Neural progenitor cell (in vitro differentiated cells): Measurements from ENCODE around the gene TRIM27. TPM values are rescaled to one million over a fixed set of nuclear protein-coding genes. Genes with fewer than 3 reads are reported as not detected.

Source experiments
- DNase-seq: peaks from one replicate; pipeline ENCODE4 v3.0.0-alpha.2; 2016; ENCODE audit warnings: low spot score
- H2AFZ ChIP-seq: fragments of 200-600 bp; sonication (generic); replicated peaks from 2 replicates; pipeline ENCODE4 v1.6.1; 2016; ENCODE audit warnings: antibody characterized with exemption
- H3F3A ChIP-seq: fragments of 200-600 bp; sonication (generic); 2 replicates; pipeline ENCODE4 v1.6.1; 2016; ENCODE audit warnings: antibody characterized with exemption, low read depth
- H3K27ac ChIP-seq: fragments of 200-600 bp; sonication (generic); 2 replicates; pipeline ENCODE4 v1.5.1; 2016; ENCODE audit warnings: mild to moderate bottlenecking
- H3K27me3 ChIP-seq: fragments of 200-600 bp; sonication (generic); 2 replicates; pipeline ENCODE4 v1.6.1; 2016; ENCODE audit warnings: mild to moderate bottlenecking, moderate library complexity
- H3K36me3 ChIP-seq: fragments of 200-600 bp; sonication (generic); 2 replicates; pipeline ENCODE4 v1.5.1; 2016
- H3K4me1 ChIP-seq: fragments of 200-600 bp; sonication (generic); 2 replicates; pipeline ENCODE4 v1.6.1; 2016; ENCODE audit warnings: mixed run types
- H3K4me2 ChIP-seq: fragments of 200-600 bp; sonication (generic); 2 replicates; pipeline ENCODE4 v1.6.1; 2016
- H3K4me3 ChIP-seq: fragments of 200-600 bp; sonication (generic); 2 replicates; pipeline ENCODE4 v1.5.1; 2016
- H3K79me2 ChIP-seq: fragments of 200-600 bp; sonication (generic); 2 replicates; pipeline ENCODE4 v1.6.1; 2016; ENCODE audit warnings: low read depth
- H3K9ac ChIP-seq: fragments of 200-600 bp; sonication (generic); 2 replicates; pipeline ENCODE4 v1.6.1; 2016
- H3K9me3 ChIP-seq: fragments of 200-600 bp; sonication (generic); 2 replicates; pipeline ENCODE4 v1.5.1; 2016; ENCODE audit warnings: low read depth
- H4K20me1 ChIP-seq: fragments of 200-600 bp; sonication (generic); 2 replicates; pipeline ENCODE4 v1.6.1; 2016; ENCODE audit warnings: low read depth
- H3K27ac Mint-ChIP-seq: 3 replicates; pipeline ENCODE4 v1.8.0; 2021; ENCODE audit warnings: mixed read lengths
- H3K27me3 Mint-ChIP-seq: 2 replicates; pipeline ENCODE4 v1.8.0; 2022; ENCODE audit warnings: low read depth, mild to moderate bottlenecking, inconsistent platforms, moderate library complexity, mixed read lengths; ENCODE audit not compliant: insufficient read depth
- H3K36me3 Mint-ChIP-seq: 3 replicates; pipeline ENCODE4 v1.8.0; 2021; ENCODE audit warnings: mixed read lengths
- H3K4me1 Mint-ChIP-seq: 3 replicates; pipeline ENCODE4 v1.8.0; 2021; ENCODE audit warnings: mixed read lengths
- H3K4me3 Mint-ChIP-seq: 3 replicates; pipeline ENCODE4 v1.8.0; 2021; ENCODE audit warnings: mild to moderate bottlenecking, moderate library complexity, mixed read lengths
- H3K9me3 Mint-ChIP-seq: 3 replicates; pipeline ENCODE4 v1.8.0; 2020; ENCODE audit warnings: mixed read lengths
- CTCF ChIP-seq: fragments of 200-600 bp; sonication (generic); IDR thresholded peaks from 2 replicates; pipeline ENCODE4 v1.5.1; 2017; ENCODE audit warnings: antibody characterized with exemption, mild to moderate bottlenecking
- EZH2 ChIP-seq: fragments of 200-600 bp; sonication (generic); IDR thresholded peaks from 2 replicates; pipeline ENCODE4 v1.6.1; 2017; ENCODE audit warnings: antibody characterized with exemption, mild to moderate bottlenecking, moderate library complexity
- EZH2phosphoT487 ChIP-seq: fragments of 200-600 bp; sonication (generic); IDR thresholded peaks from 2 replicates; pipeline ENCODE4 v1.6.1; 2017; ENCODE audit warnings: antibody characterized with exemption
- total RNA-seq: library from RNA; depleted of rRNA; stranded (reverse); fragments of >200 nt; gene quantifications from 2 replicates; pipeline ENCODE4 v1.2.3, GENCODE V29; 2015; ENCODE audit warnings: low replicate concordance

Gene TRIM27
- total RNA-seq, 1 donor from 2014 or later, result 69.0 TPM

DNA sequence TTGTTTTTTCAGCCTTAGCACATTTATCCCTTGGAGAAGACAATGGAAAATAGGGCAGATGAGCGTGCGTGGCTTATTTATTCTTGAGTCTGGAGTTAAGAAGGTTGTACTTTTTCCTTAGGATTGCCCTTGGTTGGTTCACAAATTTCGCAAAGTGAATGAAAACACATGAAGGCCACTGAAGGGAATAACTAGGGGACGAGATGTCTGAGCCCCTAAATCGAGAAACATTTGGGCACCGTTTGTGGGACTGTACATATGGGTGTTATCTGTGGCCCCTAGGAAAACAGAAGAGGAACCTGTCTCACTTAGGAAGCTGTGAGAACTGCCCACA is 19.4 kb upstream of the TRIM27 start:
- peak overlapping the region; percentile 98 for H3K27ac Mint-ChIP-seq
- no peaks in the 10 kb centered on the region for H4K20me1 ChIP-seq
- peak overlapping the region; percentile 91 for H3K4me2 ChIP-seq
- no peaks in the 10 kb centered on the region for H3K9me3 ChIP-seq
- H3K9me3 Mint-ChIP-seq, result peaks cover 21% of the 10 kb centered on the region
- no peak overlapping the region for H2AFZ ChIP-seq
- TF ChIP-seq EZH2phosphoT487, result no peak
- TF ChIP-seq EZH2, result no peak
- no peak for TF ChIP-seq CTCF
- H3K4me1 Mint-ChIP-seq, result peaks cover 21% of the 10 kb centered on the region
- H3K4me3 ChIP-seq, result peak overlapping the region; percentile 77
- H3F3A ChIP-seq, result peaks cover 38% of the 10 kb centered on the region
- H3K4me3 Mint-ChIP-seq, result peak overlapping the region; percentile 96
- no peak overlapping the region for H3K9ac ChIP-seq
- no peaks in the 10 kb centered on the region for H3K79me2 ChIP-seq
- peaks cover 44% of the 10 kb centered on the region for H3K27me3 Mint-ChIP-seq
- peaks cover 4% of the 10 kb centered on the region for H3K4me1 ChIP-seq
- H3K27ac ChIP-seq, result no peak overlapping the region
- DNase-seq, result peak; percentile 27
- H3K36me3 ChIP-seq, result no peaks in the 10 kb centered on the region
- H3K27me3 ChIP-seq, result no peaks in the 10 kb centered on the region
- H3K36me3 Mint-ChIP-seq, result peaks cover 4% of the 10 kb centered on the region

DNA sequence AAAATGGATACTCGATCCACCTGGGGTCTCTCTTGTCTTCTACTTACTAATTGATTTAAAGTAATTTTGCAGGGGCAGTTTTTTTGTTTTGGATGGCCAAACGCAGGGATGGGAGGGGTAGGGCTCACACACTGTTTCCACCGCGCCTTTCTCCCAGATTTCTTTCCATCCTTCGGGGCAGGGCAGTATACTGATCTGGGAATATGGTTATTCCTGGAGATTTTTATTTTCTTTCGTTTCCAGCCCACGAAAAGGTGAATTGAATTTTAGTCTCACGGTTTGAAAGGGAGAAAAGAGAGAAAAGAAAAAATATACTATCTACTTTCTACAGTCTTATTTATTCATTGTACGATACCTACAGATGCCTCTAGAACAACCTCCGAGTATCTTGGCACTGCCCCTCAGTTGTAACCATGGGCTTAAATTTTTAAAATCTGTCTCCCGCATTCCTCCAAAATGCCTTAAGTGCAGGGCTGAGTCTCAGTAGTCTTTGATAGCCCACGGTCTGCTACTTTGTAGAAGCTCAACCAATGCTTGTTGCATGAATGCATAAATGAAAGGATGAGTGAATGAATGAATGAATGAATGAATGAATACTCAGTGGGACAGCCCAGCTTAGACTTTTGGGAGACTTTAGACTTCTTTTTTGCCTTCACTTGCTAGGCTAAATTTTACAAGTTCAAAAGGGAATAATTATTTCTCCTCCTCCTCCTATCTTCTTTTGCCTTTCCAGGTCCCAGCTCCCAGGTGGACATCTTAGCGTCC is 18.1 kb upstream of the TRIM27 start:
- Mint-ChIP-seq H3K4me1 (peaks cover 21% of the 10 kb centered on the region), H3K9me3 (peaks cover 21% of the 10 kb centered on the region), H3K4me3 (peak overlapping the region; percentile 96), H3K27me3 (peaks cover 44% of the 10 kb centered on the region), H3K27ac (peak overlapping the region; percentile 78), H3K36me3 (peaks cover 4% of the 10 kb centered on the region)
- no peaks in the 10 kb centered on the region for H3K79me2 ChIP-seq
- no peak overlapping the region for H3K9ac ChIP-seq
- peak overlapping the region; percentile 77 for H3K4me3 ChIP-seq
- DNase-seq, result peak; percentile 70
- H3K4me1 ChIP-seq, result peaks cover 4% of the 10 kb centered on the region
- peak overlapping the region; percentile 48 for H2AFZ ChIP-seq
- no peaks in the 10 kb centered on the region for H3K36me3 ChIP-seq
- peaks cover 38% of the 10 kb centered on the region for H3F3A ChIP-seq
- H4K20me1 ChIP-seq, result no peaks in the 10 kb centered on the region
- H3K9me3 ChIP-seq, result no peaks in the 10 kb centered on the region
- H3K27ac ChIP-seq, result no peak overlapping the region
- H3K4me2 ChIP-seq, result peak overlapping the region; percentile 91
- no peaks in the 10 kb centered on the region for H3K27me3 ChIP-seq
- no peak for TF ChIP-seq EZH2phosphoT487
- no peak for TF ChIP-seq CTCF
- TF ChIP-seq EZH2, result no peak

DNA sequence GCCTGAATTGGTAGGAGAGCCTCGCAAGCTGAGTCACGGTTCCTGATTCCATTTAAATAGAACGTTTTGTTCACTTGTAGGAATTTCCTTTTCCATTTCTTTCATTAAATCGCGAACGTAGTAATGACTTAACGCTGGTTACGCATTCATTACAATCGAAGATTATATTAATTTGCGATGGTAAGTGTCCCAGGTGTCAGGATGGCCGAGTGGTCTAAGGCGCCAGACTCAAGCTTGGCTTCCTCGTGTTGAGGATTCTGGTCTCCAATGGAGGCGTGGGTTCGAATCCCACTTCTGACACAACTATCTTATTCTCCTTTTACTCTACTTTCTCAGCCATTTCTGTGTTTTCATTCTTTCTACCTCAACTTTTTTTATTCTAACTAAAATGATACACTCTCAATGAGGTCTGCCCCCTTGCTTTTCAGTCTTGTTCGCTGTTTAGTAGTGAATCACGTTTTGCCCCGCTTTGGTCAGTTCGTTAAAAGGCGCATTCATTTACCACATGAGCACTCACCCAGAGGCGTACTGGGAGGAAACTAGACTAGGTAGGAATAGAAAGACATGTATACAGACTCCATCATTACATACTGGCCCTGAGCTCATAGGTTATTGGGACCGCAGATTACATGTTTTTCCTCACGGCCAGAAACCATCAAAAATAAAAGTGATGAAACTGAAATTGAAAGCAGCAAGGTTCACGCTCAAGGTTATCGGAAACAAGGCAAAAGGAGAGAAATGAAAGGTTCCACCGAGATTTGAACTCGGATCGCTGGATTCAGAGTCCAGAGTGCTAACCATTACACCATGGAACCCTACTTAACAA is 17.3 kb upstream of the TRIM27 start:
- H3F3A ChIP-seq, result peaks cover 38% of the 10 kb centered on the region
- TF ChIP-seq EZH2, result no peak
- no peak for TF ChIP-seq CTCF
- no peak for TF ChIP-seq EZH2phosphoT487
- no peaks in the 10 kb centered on the region for H3K36me3 ChIP-seq
- H3K27ac ChIP-seq, result no peak overlapping the region
- H3K4me3 ChIP-seq, result peak overlapping the region; percentile 77
- Mint-ChIP-seq H3K4me1 (peaks cover 21% of the 10 kb centered on the region), H3K4me3 (peak overlapping the region; percentile 96), H3K27ac (peak overlapping the region; percentile 78), H3K27me3 (peaks cover 41% of the 10 kb centered on the region), H3K9me3 (peaks cover 21% of the 10 kb centered on the region), H3K36me3 (peaks cover 4% of the 10 kb centered on the region)
- no peaks in the 10 kb centered on the region for H3K27me3 ChIP-seq
- H3K9ac ChIP-seq, result no peak overlapping the region
- no peaks in the 10 kb centered on the region for H3K9me3 ChIP-seq
- peak overlapping the region; percentile 87 for H2AFZ ChIP-seq
- no peaks in the 10 kb centered on the region for H4K20me1 ChIP-seq
- peak; percentile 89 for DNase-seq
- peaks cover 4% of the 10 kb centered on the region for H3K4me1 ChIP-seq
- H3K4me2 ChIP-seq, result peak overlapping the region; percentile 91
- H3K79me2 ChIP-seq, result no peaks in the 10 kb centered on the region
